Esophagus muscularis mucosa (tissue), 4 donors: ENCODE data around the gene KLC1. TPM values are rescaled to one million over a fixed set of nuclear protein-coding genes. Genes with fewer than 3 reads are reported as not detected.

Experiments
- DNase-seq: peaks from one replicate; pipeline ENCODE4 v3.0.0-alpha.2; 2017; ENCODE audit errors: extremely low spot score
- H3K27ac ChIP-seq, 4 donors: fragments of 200-600 bp; sonication (generic); replicated peaks in 1 of 4; 1 replicate in 3 of 4; 2 replicates in 1 of 4; pipeline ENCODE4 v1.5.1; 2016 to 2019; ENCODE audit warnings: mild to moderate bottlenecking in 1 of 4
- H3K27me3 ChIP-seq, 4 donors: fragments of 200-600 bp; sonication (generic); one replicate each; pipeline versions ENCODE4 v1.5.1 to v1.6.0; 2016 to 2019
- H3K36me3 ChIP-seq, 4 donors: fragments of 200-600 bp; sonication (generic); one replicate each; pipeline ENCODE4 v1.5.1; 2016 to 2019
- H3K4me1 ChIP-seq, 4 donors: fragments of 200-600 bp; sonication (generic); one replicate each; pipeline ENCODE4 v1.5.1; 2016 to 2019
- H3K4me3 ChIP-seq, 4 donors: fragments of 200-600 bp; sonication (generic); 1 replicate in 2 of 4; 2 replicates in 2 of 4; pipeline ENCODE4 v1.5.1; 2016 to 2019; ENCODE audit warnings: mild to moderate bottlenecking in 4 of 4, moderate library complexity in 1 of 4
- H3K9me3 ChIP-seq, 4 donors: fragments of 200-600 bp; sonication (generic); 1 replicate in 3 of 4; 2 replicates in 1 of 4; pipeline ENCODE4 v1.5.1; 2016 to 2019
- EP300 ChIP-seq: sonication (generic); formaldehyde crosslinking; IDR thresholded peaks from one replicate; pipeline ENCODE4 v1.6.1; 2017; ENCODE audit warnings: antibody characterized with exemption
- POLR2A ChIP-seq: fragments of 450-650 bp; IDR thresholded peaks from one replicate; pipeline ENCODE4 v1.6.1; 2017; ENCODE audit warnings: antibody characterized with exemption, moderate library complexity, mild to moderate bottlenecking, low read depth
- POLR2AphosphoS5 ChIP-seq, 2 donors: sonication (generic); formaldehyde crosslinking; IDR thresholded peaks; one replicate each; pipeline ENCODE4 v1.6.1; 2017; ENCODE audit warnings: antibody characterized with exemption in 2 of 2
- WGBS: methylation state at CpG from one replicate; pipeline ENCODE4 v1.1.5; 2018; 5-methylcytosine and 5-hydroxymethylcytosine counted together
- intact Hi-C: fragments of 100-400 bp; cut with DNase I; formaldehyde crosslinking; loops from one replicate; pipeline ENCODE4 v1.15.1; 2023
- small RNA-seq, 3 donors: library from RNA; depleted of rRNA; stranded (forward); fragments of <200 nt; gene quantifications; one replicate each; pipeline ENCODE3, GENCODE V24; 2016
- total RNA-seq, 4 donors: library from RNA; depleted of rRNA; stranded (reverse); fragments of >200 nt; gene quantifications; one replicate each; pipeline versions ENCODE4 v1.1.0 to v1.2.1, GENCODE V29; 2016
- TF ChIP-seq, protein P1 (sequence below), 3 experiments: fragments of 200-600 bp in 2 of 3; fragments of 450-650 bp in 1 of 3; sonication (generic) in 2 of 3; IDR thresholded peaks; one replicate each; pipeline ENCODE4 v1.5.1; 2017 to 2019; ENCODE audit warnings: antibody characterized with exemption in 3 of 3, mild to moderate bottlenecking in 2 of 3, moderate library complexity in 1 of 3

KLC1 gene
- total RNA-seq, 4 donors from 2014 or later: 285 to 343 (median 312) TPM

DNA sequence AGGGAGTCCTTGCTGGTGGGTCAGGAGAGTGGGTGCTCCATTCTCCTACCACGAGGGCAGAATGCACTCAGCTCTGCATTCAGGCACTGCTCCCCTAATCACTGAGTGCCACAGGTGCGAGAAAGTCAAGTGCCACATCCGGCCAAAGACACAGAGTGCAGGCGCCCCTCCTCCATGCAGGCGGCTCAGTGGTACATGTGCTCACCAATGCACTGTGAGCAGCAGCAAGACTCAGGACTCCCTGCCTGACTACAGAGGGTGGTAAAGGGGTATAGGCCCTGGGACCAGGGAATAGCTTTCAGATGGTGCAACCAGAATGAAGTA lies 119.5 kb downstream of the KLC1 start:
- WGBS: 85% methylated on average over 5 of the region's 5 CpGs
- Histone ChIP-seq H3K4me3 (no peak overlapping the region), H3K9me3 (no peaks in the 10 kb centered on the region), H3K4me1 (no peaks in the 10 kb centered on the region), H3K27me3 (no peaks in the 10 kb centered on the region), H3K27ac (no peak overlapping the region), H3K36me3 (peaks cover 0 to 99% (median 70%) of the 10 kb centered on the region in 4 donors)
- no peak for DNase-seq
- intact Hi-C loops: no loop called here
- no peak for TF ChIP-seq POLR2A
- no peak for TF ChIP-seq EP300
- TF ChIP-seq POLR2AphosphoS5 (IDR thresholded peaks at IDR 0.05): no peak
- TF ChIP-seq, protein P1, sequence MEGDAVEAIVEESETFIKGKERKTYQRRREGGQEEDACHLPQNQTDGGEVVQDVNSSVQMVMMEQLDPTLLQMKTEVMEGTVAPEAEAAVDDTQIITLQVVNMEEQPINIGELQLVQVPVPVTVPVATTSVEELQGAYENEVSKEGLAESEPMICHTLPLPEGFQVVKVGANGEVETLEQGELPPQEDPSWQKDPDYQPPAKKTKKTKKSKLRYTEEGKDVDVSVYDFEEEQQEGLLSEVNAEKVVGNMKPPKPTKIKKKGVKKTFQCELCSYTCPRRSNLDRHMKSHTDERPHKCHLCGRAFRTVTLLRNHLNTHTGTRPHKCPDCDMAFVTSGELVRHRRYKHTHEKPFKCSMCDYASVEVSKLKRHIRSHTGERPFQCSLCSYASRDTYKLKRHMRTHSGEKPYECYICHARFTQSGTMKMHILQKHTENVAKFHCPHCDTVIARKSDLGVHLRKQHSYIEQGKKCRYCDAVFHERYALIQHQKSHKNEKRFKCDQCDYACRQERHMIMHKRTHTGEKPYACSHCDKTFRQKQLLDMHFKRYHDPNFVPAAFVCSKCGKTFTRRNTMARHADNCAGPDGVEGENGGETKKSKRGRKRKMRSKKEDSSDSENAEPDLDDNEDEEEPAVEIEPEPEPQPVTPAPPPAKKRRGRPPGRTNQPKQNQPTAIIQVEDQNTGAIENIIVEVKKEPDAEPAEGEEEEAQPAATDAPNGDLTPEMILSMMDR (IDR thresholded peaks at IDR 0.05): no peak

DNA sequence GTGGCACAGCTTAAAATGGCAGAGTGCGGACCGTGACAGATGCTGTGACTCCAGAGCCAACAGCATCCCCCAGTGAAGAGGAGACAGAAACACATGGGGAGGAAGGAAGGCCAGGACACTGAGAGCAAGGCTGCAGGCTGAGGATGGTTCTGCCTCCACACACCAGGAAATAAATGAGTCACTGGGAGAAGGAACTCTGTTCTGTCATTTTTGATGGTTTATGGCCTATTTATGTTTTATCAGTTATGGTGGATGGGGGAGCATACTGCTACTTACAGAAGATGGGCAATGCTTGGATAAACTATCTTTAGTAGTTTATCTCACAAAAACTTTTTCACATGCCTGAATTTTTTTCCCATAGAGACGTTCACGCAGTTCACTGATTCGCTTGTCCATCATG lies 120.4 kb downstream of the KLC1 start:
- intact Hi-C loops: no loop called here
- peaks cover 0 to 97% (median 69%) of the 10 kb centered on the region in 4 donors for H3K36me3 ChIP-seq
- no peak overlapping the region for H3K4me3 ChIP-seq
- WGBS: 91% methylated on average over 5 of the region's 5 CpGs
- TF ChIP-seq, protein P1 (IDR thresholded peaks at IDR 0.05): no peak
- no peaks in the 10 kb centered on the region for H3K4me1 ChIP-seq
- no peak for DNase-seq
- no peak overlapping the region for H3K27ac ChIP-seq
- H3K27me3 ChIP-seq: no peaks in the 10 kb centered on the region
- H3K9me3 ChIP-seq: no peaks in the 10 kb centered on the region

DNA sequence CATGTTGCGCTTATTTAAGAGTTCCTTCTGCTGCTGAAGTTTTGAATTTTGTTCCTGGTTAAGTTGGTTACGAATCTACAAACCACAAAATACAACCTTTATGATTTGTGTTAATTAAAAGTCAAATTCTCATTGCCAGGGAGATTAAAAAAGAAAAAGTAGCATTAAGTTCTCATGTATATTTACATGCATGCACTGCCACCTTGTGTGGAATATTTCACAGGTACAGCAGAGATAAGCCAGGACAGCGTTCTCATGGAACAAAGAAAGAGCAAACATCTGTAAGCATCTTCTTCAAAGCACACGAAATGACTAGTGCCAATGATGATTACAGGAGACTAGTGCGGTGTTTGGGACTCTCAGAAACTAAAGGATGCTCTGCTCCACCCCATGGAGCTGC lies 120.8 kb downstream of the KLC1 start:
- 77% methylated on average over 5 of the region's 5 CpGs for WGBS
- DNase-seq: no peak
- intact Hi-C loops: no loop called here
- TF ChIP-seq EP300 (no peak), POLR2A (no peak), POLR2AphosphoS5 (IDR thresholded peaks at IDR 0.05) (no peak)
- TF ChIP-seq, protein P1 (IDR thresholded peaks at IDR 0.05): peak in 2 of 3 experiments; percentile 17 to 28
- Histone ChIP-seq H3K27me3 (no peaks in the 10 kb centered on the region), H3K9me3 (no peaks in the 10 kb centered on the region), H3K4me1 (no peaks in the 10 kb centered on the region), H3K4me3 (no peak overlapping the region), H3K27ac (no peak overlapping the region), H3K36me3 (peaks cover 0 to 97% (median 65%) of the 10 kb centered on the region in 4 donors)

Small RNA genes lying within 50 kb of the gene (small RNA-seq; reads per million reads assigned to genes)
- 0 reads per million in 3 donors for gene RF00019

Other genes starting within 250 kb of the KLC1 start
- gene MARK3, start 243.8 kb upstream of the KLC1 start, total RNA-seq: 10 to 100 TPM; 57.4 to 78.1 (median 68.1) TPM
- 1,000 to 10,000 TPM in 3 of 4 donors, 100 to 1,000 TPM in 1; 917 to 1,843 (median 1,284) TPM for gene CKB, start 106.4 kb upstream of the KLC1 start, total RNA-seq
- gene TRMT61A, start 100.0 kb upstream of the KLC1 start, total RNA-seq: 10 to 100 TPM; 28.7 to 50.0 (median 35.2) TPM
- 10 to 100 TPM; 27.4 to 34.7 (median 28.3) TPM for gene BAG5, start 66.6 kb upstream of the KLC1 start, total RNA-seq
- gene COA8, start 66.3 kb upstream of the KLC1 start, total RNA-seq: 10 to 100 TPM; 26.8 to 46.1 (median 37.6) TPM
- gene XRCC3, start 86.2 kb downstream of the KLC1 start, total RNA-seq: 1 to 10 TPM; 1.6 to 5.4 (median 2.1) TPM
- gene ZFYVE21, start 86.6 kb downstream of the KLC1 start, total RNA-seq: 100 to 1,000 TPM; 121 to 180 (median 156) TPM
- gene PPP1R13B, start 218.4 kb downstream of the KLC1 start, total RNA-seq: 10 to 100 TPM; 19.9 to 25.2 (median 23.6) TPM